Epithelial cell of proximal tubule (primary cell): ENCODE data around the gene CCDC73. TPM values are rescaled to one million over a fixed set of nuclear protein-coding genes. Genes with fewer than 3 reads are reported as not detected.
"Not testable (repeated sequence)": the region's sequence is repeated elsewhere in the genome, so short reads cannot be mapped to it uniquely, and the experiment has no call there.

Experiments used
- DNase-seq: peaks from one replicate; pipeline ENCODE4 v3.0.0-alpha.2; 2011; ENCODE audit warnings: low read depth
- H3K4me3 ChIP-seq: 2 replicates; pipeline ENCODE4 v1.5.1; 2011; ENCODE audit warnings: low read depth, mild to moderate bottlenecking, low read length
- CTCF ChIP-seq: conservative IDR thresholded peaks from 2 replicates; pipeline ENCODE4 v1.5.1; 2012; ENCODE audit warnings: low read depth, mild to moderate bottlenecking, low read length
- total RNA-seq: library from RNA; depleted of rRNA; stranded (reverse); fragments of >200 nt; gene quantifications from 2 replicates; pipeline ENCODE4 v1.2.3, GENCODE V29; 2015

Gene CCDC73
- total RNA-seq, 1 donor from 2014 or later, result not detected

- no peak overlapping the region for H3K4me3 ChIP-seq
- no peak for TF ChIP-seq CTCF
- DNase-seq, result no peak
These were observed 177.6 kb downstream of the CCDC73 start for GRCh38 chr11:32616903-32617302.

GRCh38 chr11:32615422-32615821 lies 179.0 kb downstream of the CCDC73 start:
- TF ChIP-seq CTCF, result peak; percentile 52
- no peak for DNase-seq

GRCh38 chr11:32613500-32614151 lies 180.8 kb downstream of the CCDC73 start:
- no peak for DNase-seq
- no peak overlapping the region for H3K4me3 ChIP-seq
- TF ChIP-seq CTCF, result no peak

More at GRCh38 chr11:32615422-32615821, 179.0 kb downstream of the CCDC73 start:
- no peak overlapping the region for H3K4me3 ChIP-seq

- H3K4me3 ChIP-seq, result no peak overlapping the region
- no peak for TF ChIP-seq CTCF
- DNase-seq, result no peak
These were observed 183.6 kb downstream of the CCDC73 start for GRCh38 chr11:32610797-32611352.

- DNase-seq, H3K4me3 ChIP-seq: not testable (repeated sequence)
These were observed 185.6 kb downstream of the CCDC73 start for GRCh38 chr11:32608826-32609225.

DNA sequence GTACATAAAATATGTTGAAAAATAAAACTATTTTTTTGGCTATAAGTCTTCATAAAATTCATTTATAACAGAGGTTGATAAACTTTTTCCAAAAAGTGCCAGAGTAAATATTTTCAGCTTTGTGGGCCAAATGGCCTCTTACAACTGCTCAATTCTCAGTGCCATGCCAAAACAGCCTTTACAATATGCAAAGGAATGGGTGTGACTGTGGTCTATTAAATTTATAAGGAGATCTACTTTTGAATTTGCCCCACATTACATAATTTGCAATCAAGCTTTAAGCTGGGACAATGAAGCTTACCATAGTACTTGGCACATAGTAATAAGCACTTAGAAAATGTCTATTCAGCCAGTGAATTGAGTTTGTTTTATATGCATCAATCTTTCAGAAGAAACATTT lies 188.2 kb downstream of the CCDC73 start:
- TF ChIP-seq CTCF, result no peak
- no peak for DNase-seq
- no peak overlapping the region for H3K4me3 ChIP-seq

GRCh38 chr11:32602657-32603415 lies 191.6 kb downstream of the CCDC73 start:
- H3K4me3 ChIP-seq, result no peak overlapping the region
- no peak for DNase-seq
- TF ChIP-seq CTCF, result no peak
